Astrocyte (in vitro differentiated cells and primary cell): ENCODE results near the gene C12orf50. TPM values are rescaled to one million over a fixed set of nuclear protein-coding genes. Genes with fewer than 3 reads are reported as not detected.

Source experiments
- DNase-seq: peaks from one replicate; pipeline ENCODE4 v3.0.0-alpha.2; 2010; ENCODE audit warnings: low read depth
- FAIRE-seq: peaks from 2 replicates; lab custom pipeline; 2011; peaks lifted over from hg19 to GRCh38; lab: Jason Lieb, UNC
- H2AFZ ChIP-seq: 2 replicates; pipeline ENCODE4 v1.6.0; 2012; ENCODE audit warnings: low read depth, low read length, inconsistent platforms
- H3K27ac ChIP-seq: 2 replicates; pipeline ENCODE4 v1.5.1; 2011; ENCODE audit warnings: low read depth, low read length, inconsistent platforms
- H3K27me3 ChIP-seq: 2 replicates; pipeline ENCODE4 v1.6.0; 2011; ENCODE audit warnings: low read length, inconsistent platforms; ENCODE audit not compliant: insufficient read depth
- H3K36me3 ChIP-seq: 2 replicates; pipeline ENCODE4 v1.5.1; 2011; ENCODE audit warnings: low read length, inconsistent platforms; ENCODE audit not compliant: insufficient read depth
- H3K4me1 ChIP-seq: 2 replicates; pipeline ENCODE4 v1.5.1; 2011; ENCODE audit warnings: low read length, inconsistent platforms; ENCODE audit not compliant: insufficient read depth
- H3K4me2 ChIP-seq: 2 replicates; pipeline ENCODE4 v1.6.0; 2012; ENCODE audit warnings: low read length, inconsistent platforms
- H3K4me3 ChIP-seq: 2 replicates; pipeline ENCODE4 v1.5.1; 2011; ENCODE audit warnings: low read depth, mild to moderate bottlenecking, low read length, inconsistent platforms; ENCODE audit not compliant: insufficient read depth
- H3K79me2 ChIP-seq: 2 replicates; pipeline ENCODE4 v1.6.0; 2012; ENCODE audit warnings: mild to moderate bottlenecking, low read length, inconsistent platforms; ENCODE audit not compliant: insufficient read depth
- H3K9ac ChIP-seq: 2 replicates; pipeline ENCODE4 v1.6.0; 2012; ENCODE audit warnings: mild to moderate bottlenecking, low read length, inconsistent platforms
- H3K9me3 ChIP-seq: 2 replicates; pipeline ENCODE4 v1.5.1; 2012; ENCODE audit warnings: low read depth, mild to moderate bottlenecking, low read length, inconsistent platforms; ENCODE audit not compliant: insufficient read depth
- H4K20me1 ChIP-seq: 2 replicates; pipeline ENCODE4 v1.6.0; 2012; ENCODE audit warnings: low read length, inconsistent platforms; ENCODE audit not compliant: insufficient read depth
- H3K27ac Mint-ChIP-seq: one replicate; pipeline ENCODE4 v1.8.0; 2021; ENCODE audit warnings: mild to moderate bottlenecking, mixed read lengths; ENCODE audit not compliant: unreplicated experiment
- H3K27me3 Mint-ChIP-seq: one replicate; pipeline ENCODE4 v1.8.0; 2021; ENCODE audit warnings: low read depth, mixed read lengths; ENCODE audit not compliant: unreplicated experiment
- H3K36me3 Mint-ChIP-seq: one replicate; pipeline ENCODE4 v1.8.0; 2021; ENCODE audit warnings: low read depth, mixed read lengths; ENCODE audit not compliant: unreplicated experiment
- H3K4me1 Mint-ChIP-seq: one replicate; pipeline ENCODE4 v1.8.0; 2021; ENCODE audit warnings: low read depth, mixed read lengths; ENCODE audit not compliant: unreplicated experiment
- H3K4me3 Mint-ChIP-seq: one replicate; pipeline ENCODE4 v1.8.0; 2021; ENCODE audit warnings: mild to moderate bottlenecking, moderate library complexity, mixed read lengths; ENCODE audit not compliant: unreplicated experiment
- H3K9me3 Mint-ChIP-seq: one replicate; pipeline ENCODE4 v1.8.0; 2021; ENCODE audit warnings: mild to moderate bottlenecking, mixed read lengths; ENCODE audit not compliant: unreplicated experiment
- EZH2 ChIP-seq: IDR thresholded peaks from 2 replicates; pipeline ENCODE4 v1.6.1; 2012; ENCODE audit warnings: mild to moderate bottlenecking, low read length, inconsistent platforms; ENCODE audit not compliant: insufficient read depth
- total RNA-seq: library from RNA; stranded (reverse); gene quantifications from 2 replicates; pipeline ENCODE4 v1.2.1, GENCODE V29; 2021
- TF ChIP-seq, protein P1 (sequence below): IDR thresholded peaks from 2 replicates; pipeline ENCODE4 v1.5.1; 2011; ENCODE audit warnings: low read depth, mild to moderate bottlenecking, inconsistent platforms, low read length, moderate library complexity; ENCODE audit not compliant: insufficient read depth

The C12orf50 gene
- total RNA-seq, 1 donor from 2014 or later = not detected

DNA sequence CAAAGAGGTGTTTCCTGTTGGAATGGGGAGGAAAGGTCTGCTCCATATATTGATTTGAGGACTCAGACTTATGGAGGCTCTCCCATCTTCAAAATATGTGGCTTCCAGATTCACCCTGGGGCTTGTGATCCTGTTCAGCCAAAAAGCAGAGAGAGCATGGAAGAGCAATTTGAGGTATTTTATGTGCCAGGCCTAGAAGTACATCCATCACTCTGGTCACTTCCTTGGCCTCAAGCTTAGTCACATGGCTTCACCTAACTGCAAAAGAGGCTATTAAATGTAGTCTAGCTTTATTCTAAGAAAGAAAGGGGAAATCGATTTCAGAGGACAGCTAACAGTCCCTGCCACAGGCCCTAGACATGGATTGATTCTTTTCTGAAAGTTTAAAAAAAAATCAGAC is 86.2 kb downstream of the C12orf50 start:
- Mint-ChIP-seq H3K4me1 (no peaks in the 10 kb centered on the region), H3K4me3 (no peak overlapping the region), H3K27ac (no peak overlapping the region), H3K36me3 (no peaks in the 10 kb centered on the region), H3K27me3 (no peaks in the 10 kb centered on the region), H3K9me3 (peaks cover under 1% of the 10 kb centered on the region)
- no peaks in the 10 kb centered on the region for H3K27me3 ChIP-seq
- DNase-seq = peak; percentile 5
- FAIRE-seq = no peak
- H3K4me2 ChIP-seq = no peak overlapping the region
- H3K9me3 ChIP-seq = no peaks in the 10 kb centered on the region
- TF ChIP-seq, protein P1, sequence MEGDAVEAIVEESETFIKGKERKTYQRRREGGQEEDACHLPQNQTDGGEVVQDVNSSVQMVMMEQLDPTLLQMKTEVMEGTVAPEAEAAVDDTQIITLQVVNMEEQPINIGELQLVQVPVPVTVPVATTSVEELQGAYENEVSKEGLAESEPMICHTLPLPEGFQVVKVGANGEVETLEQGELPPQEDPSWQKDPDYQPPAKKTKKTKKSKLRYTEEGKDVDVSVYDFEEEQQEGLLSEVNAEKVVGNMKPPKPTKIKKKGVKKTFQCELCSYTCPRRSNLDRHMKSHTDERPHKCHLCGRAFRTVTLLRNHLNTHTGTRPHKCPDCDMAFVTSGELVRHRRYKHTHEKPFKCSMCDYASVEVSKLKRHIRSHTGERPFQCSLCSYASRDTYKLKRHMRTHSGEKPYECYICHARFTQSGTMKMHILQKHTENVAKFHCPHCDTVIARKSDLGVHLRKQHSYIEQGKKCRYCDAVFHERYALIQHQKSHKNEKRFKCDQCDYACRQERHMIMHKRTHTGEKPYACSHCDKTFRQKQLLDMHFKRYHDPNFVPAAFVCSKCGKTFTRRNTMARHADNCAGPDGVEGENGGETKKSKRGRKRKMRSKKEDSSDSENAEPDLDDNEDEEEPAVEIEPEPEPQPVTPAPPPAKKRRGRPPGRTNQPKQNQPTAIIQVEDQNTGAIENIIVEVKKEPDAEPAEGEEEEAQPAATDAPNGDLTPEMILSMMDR = no peak
- TF ChIP-seq EZH2 = no peak
- H3K36me3 ChIP-seq = no peaks in the 10 kb centered on the region
- no peaks in the 10 kb centered on the region for H3K4me1 ChIP-seq
- no peak overlapping the region for H3K9ac ChIP-seq
- no peaks in the 10 kb centered on the region for H3K79me2 ChIP-seq
- no peak overlapping the region for H3K4me3 ChIP-seq
- H2AFZ ChIP-seq = no peak overlapping the region
- H4K20me1 ChIP-seq = no peaks in the 10 kb centered on the region
- H3K27ac ChIP-seq = no peak overlapping the region

DNA sequence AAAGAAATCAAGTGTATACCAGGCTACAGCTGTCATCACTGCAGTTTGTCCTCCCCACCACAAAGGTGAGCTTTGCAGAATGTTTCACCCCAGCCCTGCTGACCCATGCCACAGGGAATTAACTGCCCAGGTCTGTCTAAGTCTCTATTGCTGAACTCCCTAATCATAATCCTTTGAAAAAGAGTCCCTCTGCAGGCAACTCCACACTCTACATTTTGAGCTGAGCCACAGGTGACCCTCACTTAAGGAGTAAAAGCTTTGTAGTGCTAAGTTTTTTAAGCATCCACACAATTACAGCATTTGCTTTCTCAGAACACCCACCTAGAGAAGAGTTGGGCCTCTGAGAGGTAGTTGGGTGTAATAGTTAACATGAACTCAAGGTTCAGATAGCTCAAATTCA is 90.0 kb downstream of the C12orf50 start:
- H3K27me3 Mint-ChIP-seq = no peaks in the 10 kb centered on the region
- TF ChIP-seq, protein P1 = no peak
- no peak for TF ChIP-seq EZH2
- H3K27ac Mint-ChIP-seq = no peak overlapping the region
- H2AFZ ChIP-seq = no peak overlapping the region
- H3K9ac ChIP-seq = no peak overlapping the region
- H3K4me1 ChIP-seq = no peaks in the 10 kb centered on the region
- no peaks in the 10 kb centered on the region for H3K27me3 ChIP-seq
- H3K79me2 ChIP-seq = no peaks in the 10 kb centered on the region
- no peak overlapping the region for H3K4me3 Mint-ChIP-seq
- peaks cover 12% of the 10 kb centered on the region for H3K9me3 Mint-ChIP-seq
- H4K20me1 ChIP-seq = no peaks in the 10 kb centered on the region
- no peaks in the 10 kb centered on the region for H3K4me1 Mint-ChIP-seq
- no peak overlapping the region for H3K4me3 ChIP-seq
- no peak for DNase-seq
- H3K4me2 ChIP-seq = no peak overlapping the region
- no peak overlapping the region for H3K27ac ChIP-seq
- H3K9me3 ChIP-seq = no peaks in the 10 kb centered on the region
- H3K36me3 ChIP-seq = no peaks in the 10 kb centered on the region
- no peak for FAIRE-seq
- no peaks in the 10 kb centered on the region for H3K36me3 Mint-ChIP-seq

DNA sequence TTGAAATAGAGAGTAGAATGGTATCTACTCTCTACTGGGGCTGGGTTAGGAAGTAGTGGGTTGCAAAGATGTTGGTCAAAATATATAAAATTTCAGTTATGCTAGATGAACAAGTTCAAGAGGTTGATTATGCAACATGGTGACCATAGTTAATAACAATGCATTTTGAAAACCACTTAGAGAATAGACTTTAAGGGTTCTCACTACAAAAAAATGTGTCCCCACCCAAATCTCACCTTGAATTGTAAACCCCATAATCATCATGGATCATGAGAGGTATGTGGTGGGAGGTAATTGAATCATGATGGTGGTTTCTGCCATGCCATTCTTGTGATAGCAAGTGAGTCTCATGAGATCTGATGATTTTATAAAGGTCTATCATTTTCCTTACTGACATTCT is 94.0 kb downstream of the C12orf50 start:
- H3K27ac Mint-ChIP-seq = no peak overlapping the region
- no peak overlapping the region for H3K9ac ChIP-seq
- H3K27me3 ChIP-seq = no peaks in the 10 kb centered on the region
- no peak for FAIRE-seq
- H3K79me2 ChIP-seq = no peaks in the 10 kb centered on the region
- no peaks in the 10 kb centered on the region for H3K36me3 ChIP-seq
- peaks cover 12% of the 10 kb centered on the region for H3K9me3 Mint-ChIP-seq
- peak; percentile 6 for DNase-seq
- no peak overlapping the region for H3K4me3 ChIP-seq
- no peak overlapping the region for H2AFZ ChIP-seq
- TF ChIP-seq EZH2 = no peak
- TF ChIP-seq, protein P1 = no peak
- H3K4me2 ChIP-seq = no peak overlapping the region
- H3K36me3 Mint-ChIP-seq = no peaks in the 10 kb centered on the region
- no peaks in the 10 kb centered on the region for H3K9me3 ChIP-seq
- no peaks in the 10 kb centered on the region for H4K20me1 ChIP-seq
- no peaks in the 10 kb centered on the region for H3K27me3 Mint-ChIP-seq
- H3K4me1 ChIP-seq = no peaks in the 10 kb centered on the region
- H3K4me3 Mint-ChIP-seq = no peak overlapping the region
- no peaks in the 10 kb centered on the region for H3K4me1 Mint-ChIP-seq
- H3K27ac ChIP-seq = no peak overlapping the region
